DND-41 (cell line): ENCODE measurements around the gene UBE2H.

ENCODE experiments used
- CTCF ChIP-seq: IDR thresholded peaks from 2 replicates; pipeline ENCODE4 v1.5.1; 2012; ENCODE audit warnings: borderline replicate concordance, low read length, moderate library complexity, mild to moderate bottlenecking; ENCODE audit not compliant: poor library complexity, severe bottlenecking; ENCODE audit errors: extremely low read depth
- EZH2 ChIP-seq: IDR thresholded peaks from 3 replicates; pipeline ENCODE4 v1.6.1; 2012; ENCODE audit warnings: borderline replicate concordance, low read depth, mild to moderate bottlenecking, moderate library complexity, low read length, inconsistent platforms; ENCODE audit not compliant: severe bottlenecking

- TF ChIP-seq CTCF (no peak), EZH2 (no peak)
Observed at GRCh38 chr7:129883151-129883550, 69.6 kb downstream of the UBE2H start.
